ENCODE data around the gene SERPINB10. TPM values are rescaled to one million over a fixed set of nuclear protein-coding genes. Genes with fewer than 3 reads are reported as not detected.

Gene SERPINB10
- total RNA-seq, 1 experiment from 2014 or later = not detected

DNA sequence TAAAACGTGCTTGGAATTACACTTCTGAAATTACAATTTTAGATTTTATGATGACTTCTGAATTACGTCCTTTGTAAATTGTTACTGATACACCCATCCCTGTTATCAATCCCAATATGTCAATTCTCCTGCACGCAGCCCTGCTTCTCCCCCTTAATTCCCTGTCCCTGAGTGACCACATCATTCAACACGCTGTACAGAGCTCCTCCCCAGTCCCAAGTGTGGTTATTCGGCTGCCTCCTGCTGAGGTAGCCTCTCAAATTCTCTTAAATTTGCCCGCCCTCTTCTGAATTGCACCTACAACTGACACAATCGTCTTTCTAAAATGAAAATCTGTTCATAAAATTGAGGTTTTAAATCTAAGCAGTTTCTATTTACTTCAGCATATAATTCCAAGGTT is 72.3 kb downstream of the SERPINB10 start:
- Mint-ChIP-seq H3K9me3 (no peaks in the 10 kb centered on the region), H3K4me1 (peaks cover 8% of the 10 kb centered on the region), H3K27ac (no peak overlapping the region), H3K27me3 (ENCODE audit: low read depth) (peaks cover 60% of the 10 kb centered on the region), H3K36me3 (no peaks in the 10 kb centered on the region), H3K4me3 (no peak overlapping the region)
- TF ChIP-seq SP1 (CRISPR knock-in tag; conservative IDR thresholded peaks at IDR 0.05) = no peak
- no peak for TF ChIP-seq KAT7 (CRISPR knock-in tag; IDR thresholded peaks at IDR 0.05; ENCODE audit: borderline replicate concordance)
- no peak for TF ChIP-seq ETV6 (CRISPR knock-in tag; IDR thresholded peaks at IDR 0.05)
- no peak for TF ChIP-seq HMGA2 (CRISPR knock-in tag; IDR thresholded peaks at IDR 0.05)
- TF ChIP-seq FOXK1 (CRISPR knock-in tag; IDR thresholded peaks at IDR 0.05) = no peak
- no peak for TF ChIP-seq IRF2 (CRISPR knock-in tag; IDR thresholded peaks at IDR 0.05; ENCODE audit: borderline replicate concordance, low read depth)
- no peak for TF ChIP-seq ZNF232 (CRISPR knock-in tag; IDR thresholded peaks at IDR 0.05)
- TF ChIP-seq GRHL2 (CRISPR knock-in tag; IDR thresholded peaks at IDR 0.05; ENCODE audit: insufficient replicate concordance, severe bottlenecking) = no peak
- TF ChIP-seq, protein P1, sequence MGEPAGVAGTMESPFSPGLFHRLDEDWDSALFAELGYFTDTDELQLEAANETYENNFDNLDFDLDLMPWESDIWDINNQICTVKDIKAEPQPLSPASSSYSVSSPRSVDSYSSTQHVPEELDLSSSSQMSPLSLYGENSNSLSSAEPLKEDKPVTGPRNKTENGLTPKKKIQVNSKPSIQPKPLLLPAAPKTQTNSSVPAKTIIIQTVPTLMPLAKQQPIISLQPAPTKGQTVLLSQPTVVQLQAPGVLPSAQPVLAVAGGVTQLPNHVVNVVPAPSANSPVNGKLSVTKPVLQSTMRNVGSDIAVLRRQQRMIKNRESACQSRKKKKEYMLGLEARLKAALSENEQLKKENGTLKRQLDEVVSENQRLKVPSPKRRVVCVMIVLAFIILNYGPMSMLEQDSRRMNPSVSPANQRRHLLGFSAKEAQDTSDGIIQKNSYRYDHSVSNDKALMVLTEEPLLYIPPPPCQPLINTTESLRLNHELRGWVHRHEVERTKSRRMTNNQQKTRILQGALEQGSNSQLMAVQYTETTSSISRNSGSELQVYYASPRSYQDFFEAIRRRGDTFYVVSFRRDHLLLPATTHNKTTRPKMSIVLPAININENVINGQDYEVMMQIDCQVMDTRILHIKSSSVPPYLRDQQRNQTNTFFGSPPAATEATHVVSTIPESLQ (CRISPR knock-in tag; IDR thresholded peaks at IDR 0.05) = no peak
- no peak for TF ChIP-seq NFYB (CRISPR knock-in tag; conservative IDR thresholded peaks at IDR 0.05; ENCODE audit: low read depth)
- TF ChIP-seq USF1 (CRISPR knock-in tag; IDR thresholded peaks at IDR 0.05) = no peak
- TF ChIP-seq, protein P2, sequence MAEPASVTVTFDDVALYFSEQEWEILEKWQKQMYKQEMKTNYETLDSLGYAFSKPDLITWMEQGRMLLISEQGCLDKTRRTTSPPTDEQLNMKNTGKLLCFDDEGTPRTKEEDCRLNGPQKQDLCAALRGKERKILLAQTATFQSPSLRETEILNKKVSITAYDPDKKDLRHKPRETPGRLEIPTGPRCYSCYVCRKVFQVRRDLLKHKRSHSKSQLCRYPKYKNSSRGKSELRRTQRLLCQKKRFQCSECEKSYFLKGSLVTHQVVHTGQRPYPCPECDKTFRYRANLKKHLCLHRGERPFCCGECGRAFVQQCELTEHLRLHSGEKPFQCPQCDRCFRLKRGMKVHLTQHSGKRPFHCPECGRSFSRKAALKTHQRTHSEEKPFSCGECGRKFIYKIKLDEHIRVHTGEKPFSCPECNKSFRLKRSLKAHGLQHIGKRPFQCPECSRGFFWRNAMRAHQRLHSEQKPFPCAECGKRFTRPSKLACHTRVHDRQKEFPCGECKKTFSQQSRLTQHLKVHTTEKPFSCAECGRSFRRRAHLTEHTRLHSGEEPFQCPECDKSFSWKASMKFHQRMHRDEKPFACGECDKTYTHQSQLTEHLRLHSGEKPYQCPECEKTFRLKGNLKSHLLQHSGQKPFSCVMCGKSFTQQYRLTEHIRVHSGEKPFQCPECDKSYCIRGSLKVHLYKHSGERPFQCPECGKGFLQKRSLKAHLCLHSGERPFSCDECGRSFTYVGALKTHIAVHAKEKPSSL (CRISPR knock-in tag; conservative IDR thresholded peaks at IDR 0.05) = no peak
- no peak for TF ChIP-seq ZBTB21 (CRISPR knock-in tag; IDR thresholded peaks at IDR 0.05; ENCODE audit: borderline replicate concordance)
- TF ChIP-seq ZNF423 (CRISPR knock-in tag; IDR thresholded peaks at IDR 0.05) = no peak
- CTCF ChIA-PET = interaction anchor here (1.5 kb wide), 1 partner anchor 16 kb away, joined by 5 read pairs; no protein-coding TSS in a partner anchor
- no peak for ATAC-seq
- no peak for DNase-seq (ENCODE audit: low spot score)
- POLR2A ChIA-PET = no interaction called here

DNA sequence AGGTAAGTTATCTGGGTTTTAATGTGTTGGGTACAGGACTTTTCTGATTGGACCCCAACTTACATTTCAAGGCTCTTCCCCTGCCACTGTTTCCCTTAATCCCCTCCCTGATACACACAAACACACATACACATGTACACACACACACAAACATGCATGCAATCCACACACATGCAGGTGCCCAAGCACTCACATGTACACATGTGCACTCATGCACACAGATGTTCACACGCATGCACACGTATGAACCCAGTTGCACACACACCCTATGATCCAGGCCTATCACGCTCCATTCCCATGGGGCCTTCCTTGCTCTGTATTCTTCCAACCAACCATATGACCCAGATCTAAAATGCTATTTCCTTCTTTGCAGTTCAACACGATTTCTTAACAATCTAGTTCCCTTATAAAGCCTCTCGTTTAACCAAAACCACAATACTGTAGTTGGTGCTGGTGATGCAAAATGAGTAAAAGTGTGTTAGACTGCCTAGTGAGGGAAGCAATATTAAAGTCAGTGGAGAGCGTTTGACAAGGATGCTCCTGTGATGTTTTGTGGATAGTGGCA is 73.2 kb downstream of the SERPINB10 start:
- Mint-ChIP-seq H3K9me3 (no peaks in the 10 kb centered on the region), H3K27ac (no peak overlapping the region), H3K36me3 (no peaks in the 10 kb centered on the region), H3K27me3 (ENCODE audit: low read depth) (peaks cover 51% of the 10 kb centered on the region), H3K4me1 (peaks cover 8% of the 10 kb centered on the region), H3K4me3 (no peak overlapping the region)
- ChIA-PET CTCF (no interaction called here), POLR2A (no interaction called here)
- DNase-seq (ENCODE audit: low spot score) = no peak
- ATAC-seq = no peak
- TF ChIP-seq IRF2 (CRISPR knock-in tag; IDR thresholded peaks at IDR 0.05; ENCODE audit: borderline replicate concordance, low read depth) (no peak), MYBL2 (CRISPR knock-in tag; IDR thresholded peaks at IDR 0.05) (no peak), OVOL2 (CRISPR knock-in tag; IDR thresholded peaks at IDR 0.05; ENCODE audit: borderline replicate concordance) (no peak), NR2C2 (CRISPR knock-in tag; IDR thresholded peaks at IDR 0.05) (no peak), KAT7 (CRISPR knock-in tag; IDR thresholded peaks at IDR 0.05; ENCODE audit: borderline replicate concordance) (no peak), RORB (CRISPR knock-in tag; IDR thresholded peaks at IDR 0.05) (no peak), JUN (CRISPR knock-in tag; IDR thresholded peaks at IDR 0.05) (no peak), JAZF1 (CRISPR knock-in tag; IDR thresholded peaks at IDR 0.05) (no peak), CREB1 (CRISPR knock-in tag; IDR thresholded peaks at IDR 0.05) (no peak)
- TF ChIP-seq, protein P3, sequence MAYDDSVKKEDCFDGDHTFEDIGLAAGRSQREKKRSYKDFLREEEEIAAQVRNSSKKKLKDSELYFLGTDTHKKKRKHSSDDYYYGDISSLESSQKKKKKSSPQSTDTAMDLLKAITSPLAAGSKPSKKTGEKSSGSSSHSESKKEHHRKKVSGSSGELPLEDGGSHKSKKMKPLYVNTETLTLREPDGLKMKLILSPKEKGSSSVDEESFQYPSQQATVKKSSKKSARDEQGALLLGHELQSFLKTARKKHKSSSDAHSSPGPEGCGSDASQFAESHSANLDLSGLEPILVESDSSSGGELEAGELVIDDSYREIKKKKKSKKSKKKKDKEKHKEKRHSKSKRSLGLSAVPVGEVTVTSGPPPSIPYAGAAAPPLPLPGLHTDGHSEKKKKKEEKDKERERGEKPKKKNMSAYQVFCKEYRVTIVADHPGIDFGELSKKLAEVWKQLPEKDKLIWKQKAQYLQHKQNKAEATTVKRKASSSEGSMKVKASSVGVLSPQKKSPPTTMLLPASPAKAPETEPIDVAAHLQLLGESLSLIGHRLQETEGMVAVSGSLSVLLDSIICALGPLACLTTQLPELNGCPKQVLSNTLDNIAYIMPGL (CRISPR knock-in tag; IDR thresholded peaks at IDR 0.05) = no peak
- TF ChIP-seq, protein P4, sequence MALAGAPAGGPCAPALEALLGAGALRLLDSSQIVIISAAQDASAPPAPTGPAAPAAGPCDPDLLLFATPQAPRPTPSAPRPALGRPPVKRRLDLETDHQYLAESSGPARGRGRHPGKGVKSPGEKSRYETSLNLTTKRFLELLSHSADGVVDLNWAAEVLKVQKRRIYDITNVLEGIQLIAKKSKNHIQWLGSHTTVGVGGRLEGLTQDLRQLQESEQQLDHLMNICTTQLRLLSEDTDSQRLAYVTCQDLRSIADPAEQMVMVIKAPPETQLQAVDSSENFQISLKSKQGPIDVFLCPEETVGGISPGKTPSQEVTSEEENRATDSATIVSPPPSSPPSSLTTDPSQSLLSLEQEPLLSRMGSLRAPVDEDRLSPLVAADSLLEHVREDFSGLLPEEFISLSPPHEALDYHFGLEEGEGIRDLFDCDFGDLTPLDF (CRISPR knock-in tag; IDR thresholded peaks at IDR 0.05) = no peak
- TF ChIP-seq, protein P5, sequence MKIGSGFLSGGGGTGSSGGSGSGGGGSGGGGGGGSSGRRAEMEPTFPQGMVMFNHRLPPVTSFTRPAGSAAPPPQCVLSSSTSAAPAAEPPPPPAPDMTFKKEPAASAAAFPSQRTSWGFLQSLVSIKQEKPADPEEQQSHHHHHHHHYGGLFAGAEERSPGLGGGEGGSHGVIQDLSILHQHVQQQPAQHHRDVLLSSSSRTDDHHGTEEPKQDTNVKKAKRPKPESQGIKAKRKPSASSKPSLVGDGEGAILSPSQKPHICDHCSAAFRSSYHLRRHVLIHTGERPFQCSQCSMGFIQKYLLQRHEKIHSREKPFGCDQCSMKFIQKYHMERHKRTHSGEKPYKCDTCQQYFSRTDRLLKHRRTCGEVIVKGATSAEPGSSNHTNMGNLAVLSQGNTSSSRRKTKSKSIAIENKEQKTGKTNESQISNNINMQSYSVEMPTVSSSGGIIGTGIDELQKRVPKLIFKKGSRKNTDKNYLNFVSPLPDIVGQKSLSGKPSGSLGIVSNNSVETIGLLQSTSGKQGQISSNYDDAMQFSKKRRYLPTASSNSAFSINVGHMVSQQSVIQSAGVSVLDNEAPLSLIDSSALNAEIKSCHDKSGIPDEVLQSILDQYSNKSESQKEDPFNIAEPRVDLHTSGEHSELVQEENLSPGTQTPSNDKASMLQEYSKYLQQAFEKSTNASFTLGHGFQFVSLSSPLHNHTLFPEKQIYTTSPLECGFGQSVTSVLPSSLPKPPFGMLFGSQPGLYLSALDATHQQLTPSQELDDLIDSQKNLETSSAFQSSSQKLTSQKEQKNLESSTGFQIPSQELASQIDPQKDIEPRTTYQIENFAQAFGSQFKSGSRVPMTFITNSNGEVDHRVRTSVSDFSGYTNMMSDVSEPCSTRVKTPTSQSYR (CRISPR knock-in tag; IDR thresholded peaks at IDR 0.05) = no peak
